ENCODE measurements around the gene STRN3. TPM values are rescaled to one million over a fixed set of nuclear protein-coding genes. Genes with fewer than 3 reads are reported as not detected.
A peak's percentile ranks its signal among the peaks of the same experiment; 100 is the strongest.

STRN3 gene
- total and polyA plus RNA-seq, 2 of the 8 experiments (the other 6 are each of a cell fraction or from before 2014, with no cell fraction given) = 8.7 to 38.1 TPM

- POLR2A ChIA-PET (ENCODE audit: partially characterized antibody) = no interaction called here
- Histone ChIP-seq H3K27me3 (replicated peaks in 1 of 4; ENCODE audit: control insufficient read depth in 3 of 4, extremely low read depth in 1 of 4, insufficient read depth in 3 of 4, low read length in 3 of 4) (peaks cover 14 to 39% (median 32%) of the 10 kb centered on the region in 4 experiments), H2AFZ (ENCODE audit: low read length) (peak overlapping the region; percentile 98), H3K4ac (replicated peaks; ENCODE audit: insufficient read length, low read depth, low read length) (peak overlapping the region; percentile 29), H3K4me2 (ENCODE audit: insufficient read depth in 1 of 2, low read depth in 2 of 2, low read length in 2 of 2) (peak overlapping the region; percentile 89 to 94), H2BK12ac (ENCODE audit: low read depth, low read length) (no peak overlapping the region; the same call in none of the 2 replicates), H3K36me3 (ENCODE audit: control insufficient read depth in 2 of 4, insufficient read depth in 4 of 4, low read length in 3 of 4) (peaks cover 0 to 12% (median 0%) of the 10 kb centered on the region in 4 experiments; a peak in 2 of 8 replicates), H2BK120ac (replicated peaks; ENCODE audit: low read depth, low read length) (peak overlapping the region; percentile 30), H2BK5ac (ENCODE audit: low read depth, low read length) (no peak overlapping the region), H3K18ac (ENCODE audit: extremely low read depth, low read length) (peak overlapping the region; percentile 81), H4K20me1 (replicated peaks in 1 of 2; ENCODE audit: control insufficient read depth in 1 of 2, insufficient read depth in 2 of 2, low read length in 2 of 2) (no peaks in the 10 kb centered on the region), H3K79me2 (ENCODE audit: control insufficient read depth in 1 of 2, insufficient read depth in 2 of 2, low read length in 2 of 2) (no peaks in the 10 kb centered on the region; a peak in 1 of 4 replicates), H3K27ac (ENCODE audit: low read depth, low read length) (no peak overlapping the region), H2BK15ac (ENCODE audit: low read length) (no peak overlapping the region), H3K23ac (ENCODE audit: insufficient read length) (no peak overlapping the region), H4K91ac (replicated peaks; ENCODE audit: insufficient read length, low read length) (peak overlapping the region; percentile 62), H3K14ac (ENCODE audit: insufficient read length) (no peak overlapping the region), H3K4me3 (ENCODE audit: extremely low read depth in 1 of 4, insufficient read depth in 2 of 4, low read depth in 3 of 4, low read length in 4 of 4) (peak overlapping the region; percentile 36 to 68 (median 56)), H3K23me2 (ENCODE audit: low read depth, low read length) (peaks cover 15% of the 10 kb centered on the region; the same call in 1 of the 2 replicates), H2BK20ac (ENCODE audit: low read length) (no peak overlapping the region), H3K56ac (replicated peaks; ENCODE audit: insufficient read length, low read depth, low read length) (no peak overlapping the region), H3K9ac (replicated peaks in 1 of 4; ENCODE audit: extremely low read depth in 1 of 4, low read depth in 3 of 4, low read length in 3 of 4) (peak overlapping the region in 3 of 4 experiments; percentile 44 to 58 (median 54); a peak in 6 of 7 replicates), H2AK5ac (ENCODE audit: low read depth, low read length) (no peak overlapping the region), H4K8ac (ENCODE audit: extremely low read depth, insufficient read depth, low read length) (peak overlapping the region; percentile 89), H4K5ac (ENCODE audit: insufficient read length, low read depth, low read length) (no peak overlapping the region), H3K9me3 (ENCODE audit: insufficient read depth in 2 of 2, low read depth in 1 of 2, low read length in 1 of 2) (no peaks in the 10 kb centered on the region), H3K79me1 (ENCODE audit: low read depth, low read length) (no peaks in the 10 kb centered on the region), H3K4me1 (replicated peaks in 1 of 4; ENCODE audit: control insufficient read depth in 3 of 4, insufficient read depth in 4 of 4, low read length in 3 of 4) (peaks cover 1 to 22% (median 12%) of the 10 kb centered on the region in 4 experiments)
- 2% methylated on average over 42 of the region's 48 CpGs; no CpG with 5 or more reads in 1 of the 2 experiments for whole genome bisulfite sequencing, 2 experiments (ENCODE audit: extremely low coverage in 1 of 2, insufficient coverage in 1 of 2, insufficient read length in 1 of 2, insufficient replicate concordance in 2 of 2, low coverage in 1 of 2, low lambda C conversion rate in 2 of 2, missing lambda C conversion rate in 1 of 2)
- DNase-seq (ENCODE audit: low read depth in 1 of 2, low spot score in 2 of 2) = peak in 1 of 2 experiments; percentile 77
- FAIRE-seq = no peak
- CTCF ChIA-PET (ENCODE audit: partially characterized antibody) = interaction anchor here (0.6 to 1.2 kb wide), 5 partner anchors 18 to 218 kb away, joined by 3 read pairs; no protein-coding TSS in a partner anchor
- TF ChIP-seq EZH2 (IDR thresholded peaks at IDR 0.05; ENCODE audit: low read depth, low read length, severe bottlenecking) (peak; percentile 76), POU5F1 (IDR thresholded peaks at IDR 0.05; ENCODE audit: low read depth, low read length) (no peak), SUZ12 (IDR thresholded peaks at IDR 0.05; ENCODE audit: low read length) (peak; percentile 71; the same call in 1 of the 2 replicates), TCF12 (IDR thresholded peaks at IDR 0.05; ENCODE audit: low read depth, low read length) (no peak), SP2 (IDR thresholded peaks at IDR 0.05; ENCODE audit: low read length) (no peak), RFX5 (IDR thresholded peaks at IDR 0.05; ENCODE audit: borderline replicate concordance, low read depth, low read length) (no peak), RNF2 (IDR thresholded peaks at IDR 0.05; ENCODE audit: borderline replicate concordance, low read depth, low read length, missing control alignments, poor library complexity, severe bottlenecking) (peak; percentile 23), EP300 (IDR thresholded peaks at IDR 0.05; ENCODE audit: borderline replicate concordance in 1 of 2, low read depth in 2 of 2, low read length in 2 of 2) (no peak)
- TF ChIP-seq, protein P1, sequence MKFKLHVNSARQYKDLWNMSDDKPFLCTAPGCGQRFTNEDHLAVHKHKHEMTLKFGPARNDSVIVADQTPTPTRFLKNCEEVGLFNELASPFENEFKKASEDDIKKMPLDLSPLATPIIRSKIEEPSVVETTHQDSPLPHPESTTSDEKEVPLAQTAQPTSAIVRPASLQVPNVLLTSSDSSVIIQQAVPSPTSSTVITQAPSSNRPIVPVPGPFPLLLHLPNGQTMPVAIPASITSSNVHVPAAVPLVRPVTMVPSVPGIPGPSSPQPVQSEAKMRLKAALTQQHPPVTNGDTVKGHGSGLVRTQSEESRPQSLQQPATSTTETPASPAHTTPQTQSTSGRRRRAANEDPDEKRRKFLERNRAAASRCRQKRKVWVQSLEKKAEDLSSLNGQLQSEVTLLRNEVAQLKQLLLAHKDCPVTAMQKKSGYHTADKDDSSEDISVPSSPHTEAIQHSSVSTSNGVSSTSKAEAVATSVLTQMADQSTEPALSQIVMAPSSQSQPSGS (IDR thresholded peaks at IDR 0.05; ENCODE audit: low read length) = no peak
Measured at GRCh38 chr14:30874999-30875787, 151.0 kb downstream of the STRN3 start.

Measured in H1 (cell line).